ENCODE measurements around the gene ATOH8.
A peak's percentile ranks its signal among the peaks of the same experiment; 100 is the strongest.

ATOH8 gene

DNA sequence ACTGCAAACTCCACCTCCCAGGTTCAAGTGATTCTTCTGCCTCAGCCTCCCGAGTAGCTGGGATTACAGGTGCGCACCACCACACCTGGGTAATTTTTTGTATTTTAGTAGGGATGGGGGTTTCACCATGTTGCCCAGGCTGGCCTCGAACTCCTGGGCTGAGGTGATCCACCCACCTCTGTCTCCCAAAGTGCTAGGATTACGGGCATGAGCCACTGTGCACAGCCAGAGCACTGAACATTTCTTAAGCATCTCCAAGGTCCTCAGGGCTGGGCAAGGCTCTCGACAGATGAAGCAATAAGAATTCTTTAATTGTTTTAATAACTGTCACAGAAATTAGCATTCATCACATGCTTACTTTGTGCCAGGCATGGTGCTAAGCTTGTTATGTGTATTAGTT is 4.1 kb downstream of the ATOH8 start:
- no peak overlapping the region for H3K4me3 ChIP-seq (ENCODE audit: low read length)
- H3K4me1 ChIP-seq (ENCODE audit: insufficient read depth, low read length), result peaks cover 19% of the 10 kb centered on the region
- no peaks in the 10 kb centered on the region for H3K27me3 ChIP-seq (ENCODE audit: insufficient read depth, low read length)
- no peaks in the 10 kb centered on the region for H3K9me3 ChIP-seq (ENCODE audit: low read length)
- no peak overlapping the region for H2AFZ ChIP-seq (ENCODE audit: low read depth, low read length)
- no peaks in the 10 kb centered on the region for H3K36me3 ChIP-seq (ENCODE audit: insufficient read depth, low read length)

DNA sequence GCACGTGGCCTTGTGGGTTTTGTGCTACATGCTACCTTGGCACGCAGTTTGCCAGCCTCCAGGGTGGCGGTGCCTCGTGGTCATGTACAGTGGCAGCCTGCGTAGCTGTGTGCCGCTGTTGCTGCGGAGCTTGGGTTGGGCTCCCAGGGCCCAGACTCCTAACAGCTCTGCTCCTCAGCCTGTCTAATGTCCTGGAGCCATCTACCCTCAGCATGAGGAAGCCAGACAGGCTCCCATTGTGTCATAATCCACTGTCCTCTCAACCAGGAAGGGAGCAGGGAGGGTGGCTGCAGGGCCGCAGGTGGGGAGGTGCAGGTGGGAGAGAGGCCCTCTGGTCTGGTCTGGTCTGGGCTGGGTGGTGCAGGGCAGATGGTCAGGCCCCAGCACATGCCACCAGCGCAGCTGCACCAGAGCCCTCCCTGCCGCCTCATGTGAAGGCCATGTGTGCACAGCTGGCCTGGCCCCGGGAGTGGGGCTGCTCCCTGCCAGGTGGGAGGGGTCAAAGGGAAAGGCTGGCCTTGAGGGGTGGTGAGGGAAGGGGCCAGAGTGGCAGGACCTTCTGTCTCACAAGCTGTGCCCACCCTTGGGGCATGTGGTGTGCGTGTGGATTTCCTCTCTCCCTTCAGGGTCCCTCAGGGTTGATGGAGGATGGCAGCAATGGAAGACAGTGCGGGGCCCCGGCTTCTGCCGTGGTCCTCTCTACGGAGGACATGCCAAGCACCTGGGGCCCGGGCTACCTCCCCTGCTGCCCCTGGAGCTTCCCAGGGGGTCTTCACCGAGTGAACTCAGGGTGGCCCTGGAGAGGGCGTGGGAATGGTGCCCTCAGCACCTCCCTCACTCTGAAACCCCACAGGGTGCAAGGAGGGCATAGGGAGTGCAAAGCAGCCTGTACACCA is 4.8 kb downstream of the ATOH8 start:
- Histone ChIP-seq H3K4me3 (ENCODE audit: low read length) (no peak overlapping the region), H3K4me1 (ENCODE audit: insufficient read depth, low read length) (peaks cover 17% of the 10 kb centered on the region), H3K36me3 (ENCODE audit: insufficient read depth, low read length) (no peaks in the 10 kb centered on the region), H3K27me3 (ENCODE audit: insufficient read depth, low read length) (no peaks in the 10 kb centered on the region), H2AFZ (ENCODE audit: low read depth, low read length) (no peak overlapping the region), H3K9me3 (ENCODE audit: low read length) (no peaks in the 10 kb centered on the region)

DNA sequence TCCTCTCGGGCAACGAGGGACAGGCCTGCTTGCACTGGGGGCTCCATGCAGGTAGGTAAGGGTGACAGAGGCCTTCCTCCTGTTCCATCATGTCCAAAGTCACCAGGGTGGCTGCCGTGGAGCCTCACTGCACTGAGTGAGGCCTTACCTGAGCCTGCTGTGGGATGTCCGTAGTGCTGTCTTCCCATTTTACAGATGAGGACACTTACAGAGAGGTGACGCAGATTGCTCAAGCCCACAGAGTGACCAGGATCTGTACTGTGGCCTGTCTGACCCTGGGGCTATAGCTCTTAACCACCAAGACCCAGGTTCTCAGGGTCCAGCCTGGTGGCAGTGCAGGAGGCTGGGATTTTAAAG is 5.4 kb downstream of the ATOH8 start:
- Histone ChIP-seq H2AFZ (ENCODE audit: low read depth, low read length) (no peak overlapping the region), H3K27me3 (ENCODE audit: insufficient read depth, low read length) (no peaks in the 10 kb centered on the region), H3K4me1 (ENCODE audit: insufficient read depth, low read length) (peaks cover 23% of the 10 kb centered on the region), H3K9me3 (ENCODE audit: low read length) (no peaks in the 10 kb centered on the region), H3K36me3 (ENCODE audit: insufficient read depth, low read length) (no peaks in the 10 kb centered on the region), H3K4me3 (ENCODE audit: low read length) (no peak overlapping the region)

DNA sequence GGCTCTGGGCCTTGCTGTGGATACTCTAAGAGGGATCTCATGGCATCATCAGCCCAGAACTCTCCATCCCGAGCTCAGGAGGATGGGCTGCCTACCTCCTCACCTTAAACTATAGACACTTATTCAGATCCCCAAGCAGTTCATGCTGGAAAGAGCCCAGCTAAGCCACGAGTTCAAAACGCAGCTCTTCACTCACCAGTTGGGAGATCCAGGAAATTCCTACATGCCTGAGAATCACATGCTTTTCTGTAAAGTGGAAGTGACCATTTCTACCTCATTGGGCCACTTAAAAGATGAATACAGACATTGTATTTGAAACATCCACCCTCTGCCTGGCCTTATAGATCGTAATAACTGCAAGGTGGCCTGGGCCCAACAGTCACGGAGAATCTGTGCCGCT is 6.6 kb downstream of the ATOH8 start:
- Histone ChIP-seq H2AFZ (ENCODE audit: low read depth, low read length) (no peak overlapping the region), H3K36me3 (ENCODE audit: insufficient read depth, low read length) (no peaks in the 10 kb centered on the region), H3K9me3 (ENCODE audit: low read length) (no peaks in the 10 kb centered on the region), H3K4me1 (ENCODE audit: insufficient read depth, low read length) (peaks cover 29% of the 10 kb centered on the region), H3K4me3 (ENCODE audit: low read length) (no peak overlapping the region), H3K27me3 (ENCODE audit: insufficient read depth, low read length) (no peaks in the 10 kb centered on the region)

DNA sequence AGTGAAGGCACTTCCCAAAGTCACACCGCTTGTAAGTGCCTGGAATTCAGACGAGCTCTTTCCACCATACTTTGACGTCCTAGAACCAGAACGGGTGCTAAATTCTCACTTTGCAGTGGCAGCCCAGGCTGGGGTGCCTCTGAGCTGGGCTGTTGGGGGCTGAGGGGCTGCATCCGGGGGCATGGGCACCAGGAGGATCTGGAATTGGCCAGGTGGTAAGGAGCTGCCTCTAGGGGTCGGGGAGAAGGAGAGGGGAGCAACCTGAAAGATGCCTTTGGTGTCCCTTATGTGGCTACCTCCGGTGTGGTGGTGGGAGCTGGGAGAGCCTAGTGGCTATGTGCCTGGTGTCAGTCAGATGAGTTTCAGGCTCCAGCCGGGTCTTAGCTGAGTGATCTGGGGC is 7.1 kb downstream of the ATOH8 start:
- Histone ChIP-seq H3K4me3 (ENCODE audit: low read length) (no peak overlapping the region), H2AFZ (ENCODE audit: low read depth, low read length) (no peak overlapping the region), H3K36me3 (ENCODE audit: insufficient read depth, low read length) (no peaks in the 10 kb centered on the region), H3K27me3 (ENCODE audit: insufficient read depth, low read length) (no peaks in the 10 kb centered on the region), H3K9me3 (ENCODE audit: low read length) (no peaks in the 10 kb centered on the region), H3K4me1 (ENCODE audit: insufficient read depth, low read length) (peaks cover 29% of the 10 kb centered on the region)

DNA sequence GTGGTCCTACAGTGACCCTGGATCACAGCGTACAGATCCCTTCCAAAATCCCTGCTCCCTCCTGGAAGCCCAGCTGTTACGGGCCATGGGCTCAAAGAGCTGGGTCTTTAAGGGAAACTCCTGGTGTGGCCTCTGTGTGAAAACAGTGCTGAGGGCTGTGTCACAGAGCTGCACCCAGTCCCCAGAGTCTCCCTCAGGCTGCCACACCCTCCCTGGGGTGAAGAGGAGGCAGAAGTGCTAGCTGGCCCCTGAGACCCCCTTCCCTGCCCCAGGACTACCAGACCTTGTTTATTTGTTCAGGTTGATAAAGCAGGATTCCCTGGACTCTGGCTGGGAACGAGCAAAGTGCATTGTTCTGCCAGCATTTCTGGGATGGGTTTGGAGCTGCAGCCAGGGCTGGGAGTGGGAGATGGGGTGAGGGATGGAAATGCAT is 7.7 kb downstream of the ATOH8 start:
- Histone ChIP-seq H3K9me3 (ENCODE audit: low read length) (no peaks in the 10 kb centered on the region), H3K27me3 (ENCODE audit: insufficient read depth, low read length) (no peaks in the 10 kb centered on the region), H3K4me1 (ENCODE audit: insufficient read depth, low read length) (peaks cover 32% of the 10 kb centered on the region), H3K4me3 (ENCODE audit: low read length) (no peak overlapping the region), H3K36me3 (ENCODE audit: insufficient read depth, low read length) (no peaks in the 10 kb centered on the region), H2AFZ (ENCODE audit: low read depth, low read length) (no peak overlapping the region)

DNA sequence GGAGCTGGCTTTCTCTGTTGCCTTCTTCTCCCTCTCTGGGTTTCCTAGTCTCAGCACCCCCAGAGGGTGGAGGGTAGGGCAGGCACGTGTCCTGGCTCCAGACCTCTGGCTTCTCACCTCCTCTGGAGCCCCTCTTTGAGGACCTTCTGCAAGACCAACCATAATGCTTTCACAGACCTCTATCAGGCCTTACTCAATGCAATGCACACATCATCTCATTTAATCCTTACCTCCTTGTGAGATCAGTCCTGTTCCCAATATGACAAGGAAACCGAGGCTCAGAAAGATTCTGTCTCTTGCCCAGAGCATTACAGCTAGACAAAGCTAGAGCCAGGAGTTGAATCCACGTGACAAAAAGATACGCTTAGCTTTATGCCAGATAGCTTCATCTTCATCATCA is 8.2 kb downstream of the ATOH8 start:
- Histone ChIP-seq H3K4me1 (ENCODE audit: insufficient read depth, low read length) (peaks cover 32% of the 10 kb centered on the region), H3K27me3 (ENCODE audit: insufficient read depth, low read length) (no peaks in the 10 kb centered on the region), H3K36me3 (ENCODE audit: insufficient read depth, low read length) (no peaks in the 10 kb centered on the region), H2AFZ (ENCODE audit: low read depth, low read length) (no peak overlapping the region), H3K4me3 (ENCODE audit: low read length) (no peak overlapping the region), H3K9me3 (ENCODE audit: low read length) (no peaks in the 10 kb centered on the region)

DNA sequence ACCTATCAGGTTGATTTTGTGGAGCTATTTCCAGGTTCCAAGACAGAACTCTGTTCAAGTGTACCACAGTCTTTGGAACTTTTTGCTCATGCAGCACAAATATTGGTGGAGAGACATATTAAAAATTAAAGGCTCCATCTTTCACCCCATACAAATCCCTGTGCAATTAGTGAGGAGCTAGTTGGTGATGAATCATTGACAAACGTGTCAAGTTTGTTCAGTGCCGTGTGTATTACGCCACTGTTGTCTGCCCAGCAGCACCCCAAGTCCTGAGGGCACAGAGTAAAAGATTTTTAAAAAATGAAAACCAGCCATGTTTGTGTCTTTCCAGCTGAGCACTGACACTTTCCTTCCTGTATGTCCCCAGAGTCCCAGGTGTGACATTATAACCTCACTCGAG is 9.3 kb downstream of the ATOH8 start:
- H3K4me1 ChIP-seq (ENCODE audit: insufficient read depth, low read length), result peaks cover 32% of the 10 kb centered on the region
- no peaks in the 10 kb centered on the region for H3K9me3 ChIP-seq (ENCODE audit: low read length)

DNA sequence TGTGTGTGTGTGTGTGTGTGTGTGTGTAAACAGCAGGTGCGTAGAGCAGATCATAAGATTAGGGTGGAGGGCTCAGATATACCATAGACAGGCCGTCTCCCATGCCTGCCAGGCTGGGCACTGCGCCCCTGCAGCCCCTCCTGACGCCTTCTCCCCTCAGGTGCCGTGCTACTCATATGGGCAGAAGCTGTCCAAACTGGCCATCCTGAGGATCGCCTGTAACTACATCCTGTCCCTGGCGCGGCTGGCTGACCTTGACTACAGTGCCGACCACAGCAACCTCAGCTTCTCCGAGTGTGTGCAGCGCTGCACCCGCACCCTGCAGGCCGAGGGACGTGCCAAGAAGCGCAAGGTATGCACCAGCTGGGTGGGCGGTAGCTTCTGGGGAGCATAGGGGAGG is 10.0 kb downstream of the ATOH8 start:
- H3K4me3 ChIP-seq (ENCODE audit: low read length), result no peak overlapping the region
- H3K9me3 ChIP-seq (ENCODE audit: low read length), result no peaks in the 10 kb centered on the region
- no peaks in the 10 kb centered on the region for H3K27me3 ChIP-seq (ENCODE audit: insufficient read depth, low read length)
- no peaks in the 10 kb centered on the region for H3K36me3 ChIP-seq (ENCODE audit: insufficient read depth, low read length)
- H2AFZ ChIP-seq (ENCODE audit: low read depth, low read length), result no peak overlapping the region
- peaks cover 32% of the 10 kb centered on the region for H3K4me1 ChIP-seq (ENCODE audit: insufficient read depth, low read length)

More for the DNA sequence above, 9.3 kb downstream of the ATOH8 start:
- no peak overlapping the region for H2AFZ ChIP-seq (ENCODE audit: low read depth, low read length)
- H3K36me3 ChIP-seq (ENCODE audit: insufficient read depth, low read length), result no peaks in the 10 kb centered on the region
- H3K4me3 ChIP-seq (ENCODE audit: low read length), result no peak overlapping the region
- H3K27me3 ChIP-seq (ENCODE audit: insufficient read depth, low read length), result no peaks in the 10 kb centered on the region

DNA sequence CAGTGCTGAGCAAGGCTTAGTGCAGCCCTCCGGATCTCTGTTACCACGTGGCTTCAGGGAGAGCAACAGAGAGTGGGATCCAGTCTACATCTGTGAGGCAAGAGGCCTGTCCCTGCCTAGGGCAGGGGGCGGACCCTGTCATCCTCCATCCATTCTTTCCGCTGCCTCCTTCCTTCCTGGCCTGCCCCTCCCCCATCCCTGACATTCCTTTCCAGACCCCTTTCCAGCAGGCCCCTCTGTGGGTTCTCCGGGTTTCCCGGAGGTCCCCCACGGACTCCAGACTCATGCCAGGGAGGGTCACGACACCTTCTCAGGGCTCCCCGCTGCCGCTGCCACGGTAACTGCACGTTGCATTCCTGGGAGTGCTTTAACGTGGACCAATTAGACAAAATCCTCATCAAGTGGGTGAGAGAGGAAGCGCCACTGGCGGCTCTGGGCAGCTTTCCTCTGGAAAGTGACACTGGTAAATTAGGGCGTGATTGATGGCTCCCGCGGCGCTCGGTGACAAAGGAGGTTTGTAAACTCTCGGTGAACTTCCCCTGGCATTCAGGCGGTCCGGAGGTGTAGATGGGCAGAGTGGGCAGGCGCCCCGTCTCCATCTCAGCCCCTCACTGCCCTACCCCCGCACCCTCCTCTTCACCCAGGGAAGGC is 11.4 kb downstream of the ATOH8 start:
- Histone ChIP-seq H3K4me1 (ENCODE audit: insufficient read depth, low read length) (peaks cover 32% of the 10 kb centered on the region), H3K36me3 (ENCODE audit: insufficient read depth, low read length) (no peaks in the 10 kb centered on the region), H3K4me3 (ENCODE audit: low read length) (peak overlapping the region; percentile 22), H3K9me3 (ENCODE audit: low read length) (no peaks in the 10 kb centered on the region), H2AFZ (ENCODE audit: low read depth, low read length) (peak overlapping the region; percentile 19), H3K27me3 (ENCODE audit: insufficient read depth, low read length) (no peaks in the 10 kb centered on the region)

DNA sequence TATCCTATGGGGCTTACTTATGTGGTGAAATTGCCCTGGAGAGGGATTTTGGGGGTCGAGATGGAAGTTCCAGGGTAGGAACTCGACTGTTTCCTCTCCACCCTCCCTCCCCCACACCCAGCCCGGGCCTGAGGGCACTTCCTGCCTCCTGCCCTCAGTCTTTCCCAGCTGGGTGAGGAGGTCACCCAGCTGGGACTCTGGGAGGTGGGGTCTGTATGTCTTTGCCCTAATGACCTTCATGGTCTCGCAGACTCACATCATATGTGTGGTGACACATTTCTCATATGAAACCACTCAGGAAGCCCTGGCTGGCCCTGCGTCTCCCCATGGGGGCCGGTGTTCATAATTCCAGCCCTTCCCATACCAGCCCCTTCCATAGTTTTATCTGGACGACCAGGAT is 12.4 kb downstream of the ATOH8 start:
- no peak overlapping the region for H3K4me3 ChIP-seq (ENCODE audit: low read length)
- H3K36me3 ChIP-seq (ENCODE audit: insufficient read depth, low read length), result no peaks in the 10 kb centered on the region
- H3K4me1 ChIP-seq (ENCODE audit: insufficient read depth, low read length), result peaks cover 32% of the 10 kb centered on the region
- no peaks in the 10 kb centered on the region for H3K9me3 ChIP-seq (ENCODE audit: low read length)
- H3K27me3 ChIP-seq (ENCODE audit: insufficient read depth, low read length), result no peaks in the 10 kb centered on the region
- H2AFZ ChIP-seq (ENCODE audit: low read depth, low read length), result no peak overlapping the region

DNA sequence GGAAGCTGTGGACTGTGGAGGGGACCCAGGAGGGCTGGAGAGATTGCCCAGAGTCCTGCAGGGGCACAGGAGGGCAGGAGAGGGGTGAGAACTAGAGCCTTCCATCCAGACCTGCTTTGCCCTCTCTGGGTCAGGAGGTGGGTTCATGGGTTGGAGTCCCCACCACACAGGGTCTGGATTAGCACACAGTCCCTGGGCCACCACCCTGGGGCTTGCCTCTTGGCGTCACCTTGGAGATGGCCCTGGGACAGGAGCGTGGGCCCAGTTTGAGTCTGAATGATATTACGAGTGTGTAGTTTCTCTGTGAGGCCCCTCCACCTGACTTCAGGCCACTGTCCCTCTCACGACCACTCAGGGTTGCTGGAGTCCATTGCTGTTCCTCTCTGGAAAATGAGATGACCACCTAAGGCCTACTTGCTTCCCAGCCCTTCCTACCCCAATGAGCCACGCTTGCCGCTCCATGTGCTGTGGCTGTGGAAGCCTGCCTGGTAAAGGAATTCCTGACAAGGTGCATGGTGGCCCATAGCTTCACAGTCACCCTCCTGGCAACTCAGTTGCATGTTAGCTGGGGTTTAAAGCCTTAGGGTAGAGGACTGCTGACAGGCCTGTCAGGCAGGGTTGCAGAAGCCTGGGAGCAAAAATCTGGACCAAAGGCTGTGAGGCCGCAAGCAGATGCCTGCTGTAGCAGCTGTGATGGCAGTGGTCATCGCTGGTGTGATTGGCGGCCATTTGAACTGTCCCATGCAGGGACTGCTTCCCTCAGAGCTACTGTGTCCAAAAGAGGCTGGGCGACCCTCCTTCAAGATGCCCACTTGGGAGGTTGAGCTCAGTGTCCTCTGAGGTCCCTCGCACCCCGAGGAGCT is 14.2 kb downstream of the ATOH8 start:
- H2AFZ ChIP-seq (ENCODE audit: low read depth, low read length), result no peak overlapping the region
- no peaks in the 10 kb centered on the region for H3K36me3 ChIP-seq (ENCODE audit: insufficient read depth, low read length)
- no peaks in the 10 kb centered on the region for H3K27me3 ChIP-seq (ENCODE audit: insufficient read depth, low read length)
- no peak overlapping the region for H3K4me3 ChIP-seq (ENCODE audit: low read length)
- H3K9me3 ChIP-seq (ENCODE audit: low read length), result no peaks in the 10 kb centered on the region
- H3K4me1 ChIP-seq (ENCODE audit: insufficient read depth, low read length), result peaks cover 35% of the 10 kb centered on the region

DNA sequence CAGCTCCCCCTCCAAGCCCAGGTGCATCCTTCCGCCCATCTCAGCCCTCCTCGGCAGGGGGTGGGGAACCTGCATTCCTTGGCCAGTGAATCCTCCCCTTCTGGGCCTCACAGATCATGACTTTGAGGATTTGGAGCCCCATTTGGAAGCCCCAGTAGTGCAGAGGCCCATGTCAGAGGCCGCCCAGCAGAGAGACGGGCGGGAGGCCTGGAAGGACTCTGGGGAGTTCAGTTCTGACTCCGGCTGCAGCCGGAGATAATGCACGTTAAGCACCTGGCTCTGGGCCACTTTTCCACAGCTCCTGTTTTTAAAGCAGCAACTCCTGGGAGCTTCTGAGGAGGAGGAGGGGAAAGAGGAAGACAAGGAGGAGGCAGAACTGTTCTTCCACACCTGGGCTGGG is 14.9 kb downstream of the ATOH8 start:
- H3K4me1 ChIP-seq (ENCODE audit: insufficient read depth, low read length), result peaks cover 31% of the 10 kb centered on the region
- no peaks in the 10 kb centered on the region for H3K9me3 ChIP-seq (ENCODE audit: low read length)
- no peaks in the 10 kb centered on the region for H3K27me3 ChIP-seq (ENCODE audit: insufficient read depth, low read length)
- no peak overlapping the region for H2AFZ ChIP-seq (ENCODE audit: low read depth, low read length)
- no peaks in the 10 kb centered on the region for H3K36me3 ChIP-seq (ENCODE audit: insufficient read depth, low read length)
- H3K4me3 ChIP-seq (ENCODE audit: low read length), result no peak overlapping the region

All from neuron (in vitro differentiated cells).